Mesodermal cell (in vitro differentiated cells): ENCODE data around the gene PON3.
"Not testable (repeated sequence)": the region's sequence is repeated elsewhere in the genome, so short reads cannot be mapped to it uniquely, and the experiment has no call there.

ENCODE experiments used
- H3K27ac ChIP-seq: 2 replicates; pipeline ENCODE4 v1.7.0; 2013; ENCODE audit warnings: mild to moderate bottlenecking, low read depth, low read length, moderate library complexity; ENCODE audit not compliant: severe bottlenecking
- H3K36me3 ChIP-seq: 2 replicates; pipeline ENCODE4 v1.7.1; 2013; ENCODE audit warnings: mild to moderate bottlenecking, low read length, moderate library complexity; ENCODE audit not compliant: control insufficient read depth, insufficient read depth
- H3K4me1 ChIP-seq: one replicate; pipeline ENCODE4 v1.7.1; 2013; ENCODE audit warnings: mild to moderate bottlenecking, low read length; ENCODE audit not compliant: insufficient read depth, control insufficient read depth, poor library complexity, severe bottlenecking
- H3K4me3 ChIP-seq: 2 replicates; pipeline ENCODE4 v1.7.0; 2013; ENCODE audit warnings: low read length, control low read depth, mild to moderate bottlenecking; ENCODE audit not compliant: insufficient read depth, poor library complexity, severe bottlenecking; ENCODE audit errors: extremely low read depth
- H3K9me3 ChIP-seq: 2 replicates; pipeline ENCODE4 v1.7.1; 2013; ENCODE audit warnings: mild to moderate bottlenecking, low read length, moderate library complexity; ENCODE audit not compliant: control insufficient read depth
- WGBS, 2 experiments: methylation state at CpG; one replicate each; pipeline ENCODE4 v1.1.5; 2013; ENCODE audit warnings: missing lambda C conversion rate in 2 of 2; ENCODE audit not compliant: insufficient coverage in 2 of 2; 5-methylcytosine and 5-hydroxymethylcytosine counted together

PON3 gene

DNA sequence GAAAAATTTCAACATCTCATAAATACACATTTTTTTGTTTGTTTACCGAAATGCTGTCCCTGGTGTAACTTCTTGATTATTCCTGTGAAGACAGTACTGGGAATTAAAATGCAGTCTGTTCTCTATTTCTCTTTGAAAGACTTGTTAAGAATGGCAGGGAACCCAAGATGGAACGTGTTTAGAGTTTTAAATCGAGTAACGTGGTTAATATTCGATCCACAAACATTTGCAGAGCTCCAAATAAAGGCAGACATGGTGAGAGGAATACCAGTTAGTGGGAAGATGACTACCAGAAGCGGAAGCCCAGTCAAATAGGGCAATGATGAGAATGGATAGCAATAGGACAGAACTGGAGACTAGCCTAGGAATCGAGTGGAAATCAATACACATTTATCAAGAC is 6.7 kb downstream of the PON3 start:
- H3K4me3 ChIP-seq: no peak overlapping the region
- 92 to 97% methylated on average over 5 to 6 of the region's 7 CpGs for WGBS, 2 experiments
- no peaks in the 10 kb centered on the region for H3K36me3 ChIP-seq
- no peaks in the 10 kb centered on the region for H3K9me3 ChIP-seq
- no peaks in the 10 kb centered on the region for H3K4me1 ChIP-seq
- H3K27ac ChIP-seq: no peak overlapping the region

DNA sequence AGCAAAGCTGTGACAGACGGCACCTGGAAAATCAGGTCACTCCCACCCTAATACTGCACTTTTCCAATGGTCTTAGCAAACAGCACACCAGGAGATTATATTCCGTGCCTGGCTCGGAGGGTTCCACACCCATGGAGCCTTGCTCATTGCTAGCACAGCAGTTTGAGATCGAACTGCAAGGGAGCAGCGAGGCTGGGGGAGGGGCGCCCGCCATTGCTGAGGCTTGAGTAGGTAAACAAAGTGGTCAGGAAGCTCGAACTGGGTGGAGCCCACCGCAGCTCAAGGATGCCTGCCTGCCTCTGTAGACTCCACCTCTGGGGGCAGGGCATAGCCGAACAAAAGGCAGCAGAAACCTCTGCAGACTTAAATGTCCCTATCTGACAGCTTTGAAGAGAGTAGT is 16.7 kb downstream of the PON3 start:
- WGBS, 2 experiments: 88 to 100% methylated on average over 4 of the region's 10 CpGs
- H3K27ac ChIP-seq, H3K4me1 ChIP-seq, H3K9me3 ChIP-seq, H3K4me3 ChIP-seq, H3K36me3 ChIP-seq: not testable (repeated sequence)

- no peak overlapping the region for H3K4me3 ChIP-seq
- H3K27ac ChIP-seq: no peak overlapping the region
- peaks cover 5% of the 10 kb centered on the region for H3K9me3 ChIP-seq
- no peaks in the 10 kb centered on the region for H3K4me1 ChIP-seq
- no peaks in the 10 kb centered on the region for H3K36me3 ChIP-seq
- 87% methylated on average over 16 to 18 of the region's 18 CpGs for WGBS, 2 experiments
These were observed 19.4 kb downstream of the PON3 start for GRCh38 chr7:95376632-95377400.

GRCh38 chr7:95375591-95376257 is 20.5 kb downstream of the PON3 start:
- Histone ChIP-seq H3K9me3 (peaks cover 5% of the 10 kb centered on the region), H3K4me3 (no peak overlapping the region), H3K36me3 (no peaks in the 10 kb centered on the region), H3K27ac (no peak overlapping the region), H3K4me1 (no peaks in the 10 kb centered on the region)
- 80 to 86% methylated on average over 1 of the region's 2 CpGs for WGBS, 2 experiments

DNA sequence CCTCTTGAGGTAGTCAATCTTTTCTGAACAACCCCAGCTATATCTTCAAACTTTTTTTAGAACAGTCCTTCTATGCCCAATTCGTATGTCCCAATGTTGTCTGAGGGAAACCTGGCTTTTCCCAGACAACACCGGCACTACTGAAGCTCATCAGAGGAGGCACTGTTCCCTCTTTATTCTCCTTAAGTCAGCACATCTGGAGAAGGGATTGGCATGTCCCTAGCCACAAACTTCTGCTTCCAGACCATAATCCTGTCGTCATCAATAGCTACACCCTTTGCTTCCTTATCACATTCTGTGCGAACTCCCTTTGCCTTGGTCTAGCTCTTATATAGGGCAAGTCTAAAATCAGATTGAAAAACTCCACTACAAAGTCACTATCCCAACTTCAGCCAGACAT is 22.9 kb downstream of the PON3 start:
- no peak overlapping the region for H3K4me3 ChIP-seq
- H3K4me1 ChIP-seq: no peaks in the 10 kb centered on the region
- H3K36me3 ChIP-seq: no peaks in the 10 kb centered on the region
- 91 to 100% methylated on average over 2 to 4 of the region's 4 CpGs for WGBS, 2 experiments
- H3K27ac ChIP-seq: no peak overlapping the region
- H3K9me3 ChIP-seq: peaks cover 5% of the 10 kb centered on the region

GRCh38 chr7:95368235-95368634 is 27.9 kb downstream of the PON3 start:
- H3K4me3 ChIP-seq: no peak overlapping the region
- WGBS, 2 experiments: 88 to 100% methylated on average over 1 to 3 of the region's 3 CpGs

DNA sequence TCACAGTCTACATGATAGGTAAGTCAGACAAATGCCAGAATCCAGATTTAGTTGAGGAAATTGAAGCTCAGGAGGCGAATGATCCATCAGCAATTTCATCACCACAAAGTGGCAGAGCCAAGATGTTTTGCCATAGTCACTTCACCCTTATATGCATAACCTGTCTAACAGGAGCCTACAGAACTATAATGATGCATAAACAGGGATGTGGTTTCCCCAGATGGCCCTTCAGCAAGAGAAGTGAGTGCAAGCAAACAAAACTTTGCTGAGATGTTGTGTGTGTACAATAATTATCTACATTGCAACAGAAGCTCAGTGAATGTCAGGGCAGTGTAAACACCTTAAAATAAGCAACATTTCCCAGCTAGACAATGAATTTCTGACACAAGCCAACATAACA is 28.6 kb downstream of the PON3 start:
- Histone ChIP-seq H3K36me3 (no peaks in the 10 kb centered on the region), H3K27ac (no peak overlapping the region), H3K4me1 (no peaks in the 10 kb centered on the region), H3K9me3 (no peaks in the 10 kb centered on the region), H3K4me3 (no peak overlapping the region)
- WGBS, 2 experiments: 100% methylated on average over 1 of the region's 1 CpG

More at GRCh38 chr7:95368235-95368634, 27.9 kb downstream of the PON3 start:
- no peaks in the 10 kb centered on the region for H3K9me3 ChIP-seq
- no peak overlapping the region for H3K27ac ChIP-seq
- H3K36me3 ChIP-seq: no peaks in the 10 kb centered on the region
- no peaks in the 10 kb centered on the region for H3K4me1 ChIP-seq

GRCh38 chr7:95365151-95365550 is 31.0 kb downstream of the PON3 start:
- Histone ChIP-seq H3K36me3 (no peaks in the 10 kb centered on the region), H3K9me3 (no peaks in the 10 kb centered on the region), H3K27ac (no peak overlapping the region), H3K4me1 (no peaks in the 10 kb centered on the region), H3K4me3 (no peak overlapping the region)
- WGBS, 2 experiments: 100% methylated on average over 1 of the region's 1 CpG

DNA sequence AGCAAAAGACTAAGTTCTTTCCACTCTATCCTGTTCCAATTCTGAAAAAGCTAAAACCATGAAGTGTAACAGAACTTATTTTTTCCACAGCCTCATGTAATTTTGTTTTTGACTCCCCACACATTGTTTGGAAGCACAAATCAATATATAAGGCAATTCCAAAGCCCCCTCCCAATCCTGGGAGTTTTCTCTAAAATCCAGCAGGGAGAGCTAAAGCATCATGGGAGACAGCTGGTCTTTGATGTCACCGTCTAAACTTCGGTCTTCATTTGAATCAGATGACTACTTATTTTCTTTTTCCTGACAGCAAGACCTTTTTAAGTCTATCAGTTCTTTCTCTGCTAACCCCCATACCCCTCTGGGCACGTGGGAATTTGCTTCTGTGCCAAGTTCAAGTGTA is 38.6 kb downstream of the PON3 start:
- H3K36me3 ChIP-seq: no peaks in the 10 kb centered on the region
- no peak overlapping the region for H3K4me3 ChIP-seq
- 63 to 75% methylated on average over 3 of the region's 3 CpGs for WGBS, 2 experiments
- H3K27ac ChIP-seq: no peak overlapping the region
- no peaks in the 10 kb centered on the region for H3K9me3 ChIP-seq
- H3K4me1 ChIP-seq: no peaks in the 10 kb centered on the region

DNA sequence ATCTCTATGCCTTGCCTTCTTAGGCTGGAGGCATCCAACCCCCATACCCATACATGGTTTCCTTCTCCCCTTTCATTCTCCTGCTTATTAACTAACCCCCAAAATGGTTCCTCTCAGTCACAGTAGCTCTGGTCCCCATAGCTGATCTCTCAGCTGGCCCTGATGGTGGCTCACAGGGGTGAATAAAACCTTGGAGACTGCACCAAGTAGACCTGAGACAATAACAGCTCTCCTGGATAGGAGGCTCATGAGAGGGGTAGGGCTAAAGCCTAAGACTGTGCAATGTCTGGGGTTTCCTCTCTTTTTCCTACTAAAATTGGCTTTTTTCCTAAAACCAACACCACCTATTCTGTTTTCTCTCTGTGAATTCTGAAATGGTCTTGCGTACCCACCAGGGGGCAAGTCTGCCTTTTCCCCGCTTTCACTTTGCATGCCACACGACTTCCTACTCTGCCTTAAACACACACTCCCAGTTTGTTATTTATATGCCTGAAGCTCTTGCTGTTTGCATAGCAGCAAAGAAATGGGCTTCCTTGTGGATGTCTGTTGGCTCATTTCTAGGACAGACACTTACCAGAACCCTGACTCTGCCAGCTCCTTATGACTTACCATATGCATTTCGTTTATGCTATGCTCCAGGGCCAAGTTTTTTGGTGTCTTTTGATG is 53.4 kb downstream of the PON3 start:
- H3K27ac ChIP-seq: no peak overlapping the region
- H3K4me1 ChIP-seq: no peaks in the 10 kb centered on the region
- no peaks in the 10 kb centered on the region for H3K9me3 ChIP-seq
- no peak overlapping the region for H3K4me3 ChIP-seq
- no peaks in the 10 kb centered on the region for H3K36me3 ChIP-seq
- 29 to 39% methylated on average over 1 to 4 of the region's 4 CpGs for WGBS, 2 experiments

DNA sequence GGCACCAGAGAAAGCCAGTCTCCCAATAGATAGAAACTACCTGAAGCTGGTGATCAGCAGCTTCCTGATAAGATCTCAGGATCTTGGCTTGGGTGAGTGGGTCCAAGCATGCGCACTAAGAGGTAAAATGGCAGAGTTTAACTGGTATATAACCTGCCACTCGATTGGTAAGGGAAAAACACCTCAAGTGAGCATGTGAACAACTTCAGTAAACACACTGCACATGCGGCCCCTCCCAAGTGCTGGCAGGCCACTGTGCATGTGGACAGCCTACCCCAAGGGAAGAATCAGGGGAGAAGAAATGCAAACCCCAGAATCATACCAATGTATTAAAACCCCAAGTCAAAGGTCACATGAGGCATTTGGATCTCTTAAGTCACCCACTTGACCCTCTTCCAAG is 54.1 kb downstream of the PON3 start:
- Histone ChIP-seq H3K4me1 (no peaks in the 10 kb centered on the region), H3K27ac (no peak overlapping the region), H3K36me3 (no peaks in the 10 kb centered on the region), H3K4me3 (no peak overlapping the region), H3K9me3 (no peaks in the 10 kb centered on the region)
- 88 to 100% methylated on average over 1 to 2 of the region's 3 CpGs for WGBS, 2 experiments
